Measurements from ENCODE around the gene AREL1.
A peak's percentile ranks its signal among the peaks of the same experiment; 100 is the strongest.

The AREL1 gene

GRCh38 chr14:74616507-74616906 is 96.4 kb downstream of the AREL1 start:
- Histone ChIP-seq H3K4me1 (peaks cover 5 to 84% (median 62%) of the 10 kb centered on the region in 4 donors), H3K4me3 (no peak overlapping the region), H3K9me3 (no peaks in the 10 kb centered on the region), H3K36me3 (no peaks in the 10 kb centered on the region), H3K27ac (peak overlapping the region; percentile 67 to 72), H3K27me3 (no peaks in the 10 kb centered on the region)
- intact Hi-C loops (cut with DNase I; ENCODE audit: low total_unique reads) = no loop called here
- no peak for TF ChIP-seq CTCF (IDR thresholded peaks at IDR 0.05)
- peak in 1 of 2 donors; percentile 70 for DNase-seq

GRCh38 chr14:74615735-74616134 is 97.1 kb downstream of the AREL1 start:
- DNase-seq = peak in 1 of 2 donors; percentile 74
- no peaks in the 10 kb centered on the region for H3K27me3 ChIP-seq
- H3K27ac ChIP-seq = peak overlapping the region; percentile 67 to 72
- no peaks in the 10 kb centered on the region for H3K36me3 ChIP-seq
- no peaks in the 10 kb centered on the region for H3K9me3 ChIP-seq
- H3K4me1 ChIP-seq = peaks cover 5 to 82% (median 60%) of the 10 kb centered on the region in 4 donors
- TF ChIP-seq CTCF (IDR thresholded peaks at IDR 0.05) = no peak
- H3K4me3 ChIP-seq = peak overlapping the region in 1 of 2 donors; percentile 14
- intact Hi-C loops (cut with DNase I; ENCODE audit: low total_unique reads) = no loop called here

GRCh38 chr14:74614508-74615495 is 98.1 kb downstream of the AREL1 start:
- peak overlapping the region; percentile 67 to 72 for H3K27ac ChIP-seq
- no peaks in the 10 kb centered on the region for H3K36me3 ChIP-seq
- DNase-seq = no peak
- no peaks in the 10 kb centered on the region for H3K9me3 ChIP-seq
- TF ChIP-seq CTCF (IDR thresholded peaks at IDR 0.05) = no peak
- intact Hi-C loops (cut with DNase I; ENCODE audit: low total_unique reads) = loop anchor here (5.0 kb wide), 3 partner anchors 113 to 253 kb away; no protein-coding TSS in a partner anchor
- peaks cover 5 to 82% (median 55%) of the 10 kb centered on the region in 4 donors for H3K4me1 ChIP-seq
- H3K4me3 ChIP-seq = no peak overlapping the region
- H3K27me3 ChIP-seq = no peaks in the 10 kb centered on the region

GRCh38 chr14:74613211-74613914 is 99.5 kb downstream of the AREL1 start:
- peak overlapping the region; percentile 67 to 72 for H3K27ac ChIP-seq
- no peaks in the 10 kb centered on the region for H3K27me3 ChIP-seq
- no peaks in the 10 kb centered on the region for H3K36me3 ChIP-seq
- intact Hi-C loops (cut with DNase I; ENCODE audit: low total_unique reads) = loop anchor here (5.0 kb wide), 3 partner anchors 111 to 251 kb away; no protein-coding TSS in a partner anchor
- no peak for TF ChIP-seq CTCF (IDR thresholded peaks at IDR 0.05)
- H3K4me3 ChIP-seq = peak overlapping the region; percentile 60 to 77
- H3K4me1 ChIP-seq = peaks cover 0 to 76% (median 51%) of the 10 kb centered on the region in 4 donors
- no peaks in the 10 kb centered on the region for H3K9me3 ChIP-seq
- peak in 1 of 2 donors; percentile 59 for DNase-seq

- TF ChIP-seq CTCF (IDR thresholded peaks at IDR 0.05) = peak; percentile 60 to 99
- H3K27ac ChIP-seq = peak overlapping the region; percentile 67 to 73
- no peaks in the 10 kb centered on the region for H3K27me3 ChIP-seq
- H3K9me3 ChIP-seq = no peaks in the 10 kb centered on the region
- intact Hi-C loops (cut with DNase I; ENCODE audit: low total_unique reads) = loop anchor here (5.0 kb wide), 3 partner anchors 110 to 250 kb away; no protein-coding TSS in a partner anchor
- peaks cover 0 to 67% (median 44%) of the 10 kb centered on the region in 4 donors for H3K4me1 ChIP-seq
- H3K36me3 ChIP-seq = no peaks in the 10 kb centered on the region
- DNase-seq = peak; percentile 80 to 89
- H3K4me3 ChIP-seq = peak overlapping the region; percentile 60 to 77
These were observed 100.4 kb downstream of the AREL1 start for GRCh38 chr14:74612350-74613021.
